Left renal cortex interstitium (tissue), 4 donors: ENCODE results near the gene IL17RA. TPM values are rescaled to one million over a fixed set of nuclear protein-coding genes. Genes with fewer than 3 reads are reported as not detected.
A peak's percentile ranks its signal among the peaks of the same experiment; 100 is the strongest.
"Not testable (repeated sequence)": the region's sequence is repeated elsewhere in the genome, so short reads cannot be mapped to it uniquely, and the experiment has no call there.

Source experiments
- DNase-seq, 4 donors: peaks; one replicate each; pipeline ENCODE4 v3.0.0-alpha.2; 2013; ENCODE audit warnings: low read depth in 4 of 4, low spot score in 2 of 4, missing footprints in 1 of 4
- polyA plus RNA-seq, 4 donors: library from polyadenylated mRNA; unstranded; fragments of 120-200 nt; gene quantifications; one replicate each; pipeline ENCODE4 v1.2.1, GENCODE V29; 2013; ENCODE audit not compliant: insufficient read length in 4 of 4

The IL17RA gene
- polyA plus RNA-seq: 1 to 10 TPM; 4.6 to 7.8 (median 5.2) TPM

- DNase-seq: peak in 3 of 4 donors; percentile 56 to 81 (median 73)
These were observed at the start of gene IL17RA for GRCh38 chr22:17084554-17085276. IL17RA (plus strand) TSS chr22:17085000; CDS start chr22:17085092, 92 bp downstream.

- DNase-seq: no peak
These were observed 49.6 kb upstream of the IL17RA start for GRCh38 chr22:17035246-17035645.

- not testable (repeated sequence) for DNase-seq
These were observed 48.6 kb upstream of the IL17RA start for GRCh38 chr22:17035976-17036841.

GRCh38 chr22:17036842-17037711 lies 47.7 kb upstream of the IL17RA start:
- DNase-seq: not testable (repeated sequence)

- no peak for DNase-seq
These were observed 41.3 kb upstream of the IL17RA start for GRCh38 chr22:17043521-17043920.

- DNase-seq: no peak
These were observed 38.0 kb upstream of the IL17RA start for GRCh38 chr22:17046566-17047348.

GRCh38 chr22:17047656-17048055 lies 37.1 kb upstream of the IL17RA start:
- DNase-seq: no peak

GRCh38 chr22:17056058-17056457 lies 28.7 kb upstream of the IL17RA start:
- no peak for DNase-seq

- no peak for DNase-seq
These were observed 28.0 kb upstream of the IL17RA start for GRCh38 chr22:17056807-17057206.

- DNase-seq: peak in 3 of 4 donors; percentile 42 to 64 (median 49)
These were observed 26.6 kb upstream of the IL17RA start for GRCh38 chr22:17057959-17058814.

GRCh38 chr22:17060126-17060525 lies 24.7 kb upstream of the IL17RA start:
- no peak for DNase-seq

- DNase-seq: no peak
These were observed 21.2 kb upstream of the IL17RA start for GRCh38 chr22:17063411-17064106.

- no peak for DNase-seq
These were observed 20.2 kb upstream of the IL17RA start for GRCh38 chr22:17064498-17065100.

GRCh38 chr22:17065433-17065832 lies 19.4 kb upstream of the IL17RA start:
- DNase-seq: no peak

GRCh38 chr22:17072877-17073276 lies 11.9 kb upstream of the IL17RA start:
- DNase-seq: no peak

GRCh38 chr22:17074648-17075002 lies 10.2 kb upstream of the IL17RA start:
- DNase-seq: no peak

GRCh38 chr22:17077255-17077654 lies 7.5 kb upstream of the IL17RA start:
- no peak for DNase-seq

- no peak for DNase-seq
These were observed 5.2 kb upstream of the IL17RA start for GRCh38 chr22:17079572-17079971.
